HG02885 (cell line): Measurements from ENCODE around the gene CYP26A1.
"Not testable (repeated sequence)": the region's sequence is repeated elsewhere in the genome, so short reads cannot be mapped to it uniquely, and the experiment has no call there.

Experiments
- ATAC-seq: cut with Tn5 transposase; IDR thresholded peaks from one replicate; pipeline ENCODE4 v1.9.1; 2021; ENCODE audit warnings: mild to moderate bottlenecking; ENCODE audit not compliant: unreplicated experiment, poor library complexity

The CYP26A1 gene

GRCh38 chr10:93077860-93078337, 4.2 kb downstream of the CYP26A1 start:
- no peak for ATAC-seq

- ATAC-seq = no peak
These were observed 6.1 kb downstream of the CYP26A1 start for GRCh38 chr10:93079663-93080349.

GRCh38 chr10:93080350-93081046, 6.8 kb downstream of the CYP26A1 start:
- ATAC-seq = peak; percentile 52

- ATAC-seq = no peak
These were observed 7.6 kb downstream of the CYP26A1 start for GRCh38 chr10:93081318-93081717.

GRCh38 chr10:93081834-93082233, 8.1 kb downstream of the CYP26A1 start:
- no peak for ATAC-seq

- ATAC-seq = no peak
These were observed 10.2 kb downstream of the CYP26A1 start for GRCh38 chr10:93083743-93084539.

GRCh38 chr10:93085272-93085859, 11.7 kb downstream of the CYP26A1 start:
- ATAC-seq = no peak

GRCh38 chr10:93086289-93086688, 12.6 kb downstream of the CYP26A1 start:
- ATAC-seq = no peak

- no peak for ATAC-seq
These were observed 14.2 kb downstream of the CYP26A1 start for GRCh38 chr10:93087846-93088245.

GRCh38 chr10:93088466-93088865, 14.8 kb downstream of the CYP26A1 start:
- ATAC-seq = no peak

GRCh38 chr10:93090619-93091018, 16.9 kb downstream of the CYP26A1 start:
- ATAC-seq = no peak

- ATAC-seq = no peak
These were observed 18.3 kb downstream of the CYP26A1 start for GRCh38 chr10:93091960-93092359.

- ATAC-seq = no peak
These were observed 21.5 kb downstream of the CYP26A1 start for GRCh38 chr10:93095225-93095624.

GRCh38 chr10:93096901-93097300, 23.2 kb downstream of the CYP26A1 start:
- no peak for ATAC-seq

- no peak for ATAC-seq
These were observed 23.7 kb downstream of the CYP26A1 start for GRCh38 chr10:93097386-93097785.

GRCh38 chr10:93098816-93099215, 25.1 kb downstream of the CYP26A1 start:
- ATAC-seq = no peak

GRCh38 chr10:93099670-93100069, 26.0 kb downstream of the CYP26A1 start:
- ATAC-seq = no peak

GRCh38 chr10:93101148-93101547, 27.5 kb downstream of the CYP26A1 start:
- ATAC-seq = not testable (repeated sequence)

- ATAC-seq = no peak
These were observed 30.3 kb downstream of the CYP26A1 start for GRCh38 chr10:93103953-93104352.

- ATAC-seq = no peak
These were observed 33.0 kb downstream of the CYP26A1 start for GRCh38 chr10:93106631-93107072.
